DND-41 (cell line): ENCODE data around the gene GOPC.

Source experiments
- ATAC-seq: fragments of 200-7000 bp; cut with Tn5 transposase; 3 replicates; pipeline ENCODE4 v1.9.1; 2021; ENCODE audit warnings: low read depth; ENCODE audit not compliant: insufficient read depth
- DNase-seq: peaks from one replicate; pipeline ENCODE4 v3.0.0-alpha.2; 2020
- H2AFZ ChIP-seq: 2 replicates; pipeline ENCODE4 v1.6.0; 2012; ENCODE audit warnings: low read depth, low read length
- H3K27ac ChIP-seq: 2 replicates; pipeline ENCODE4 v1.5.1; 2012; ENCODE audit warnings: low read length, inconsistent platforms
- H3K27me3 ChIP-seq: fragments of 200-600 bp; sonication (generic); 2 replicates; pipeline ENCODE4 v1.6.0; 2012; ENCODE audit warnings: low read length, mild to moderate bottlenecking, inconsistent platforms; ENCODE audit not compliant: insufficient read depth, poor library complexity
- H3K36me3 ChIP-seq: 2 replicates; pipeline ENCODE4 v1.5.1; 2012; ENCODE audit warnings: low read length, inconsistent platforms; ENCODE audit not compliant: insufficient read depth
- H3K4me1 ChIP-seq: 2 replicates; pipeline ENCODE4 v1.5.1; 2012; ENCODE audit warnings: mild to moderate bottlenecking, low read length; ENCODE audit not compliant: insufficient read depth
- H3K4me2 ChIP-seq: 2 replicates; pipeline ENCODE4 v1.6.0; 2012; ENCODE audit warnings: mild to moderate bottlenecking, moderate library complexity, low read length, inconsistent platforms; ENCODE audit not compliant: insufficient read depth
- H3K4me3 ChIP-seq, 2 experiments: fragments of 200-600 bp in 1 of 2; shearing (Covaris generic) in 1 of 2; 2 replicates each; pipeline ENCODE4 v1.5.1; 2012 to 2016; ENCODE audit warnings: inconsistent platforms in 2 of 2, low read length in 2 of 2, mild to moderate bottlenecking in 2 of 2, low read depth in 1 of 2, moderate library complexity in 1 of 2
- H3K79me2 ChIP-seq: 2 replicates; pipeline ENCODE4 v1.6.0; 2012; ENCODE audit warnings: low read length, inconsistent platforms; ENCODE audit not compliant: insufficient read depth
- H3K9ac ChIP-seq: 2 replicates; pipeline ENCODE4 v1.6.0; 2012; ENCODE audit warnings: low read depth, mild to moderate bottlenecking, inconsistent platforms, low read length, moderate library complexity
- H3K9me3 ChIP-seq: 2 replicates; pipeline ENCODE4 v1.5.1; 2012; ENCODE audit warnings: low read length, moderate library complexity, mild to moderate bottlenecking, inconsistent platforms; ENCODE audit not compliant: insufficient read depth, severe bottlenecking
- H4K20me1 ChIP-seq: 2 replicates; pipeline ENCODE4 v1.6.0; 2012; ENCODE audit warnings: low read length; ENCODE audit not compliant: insufficient read depth
- EZH2 ChIP-seq: IDR thresholded peaks from 3 replicates; pipeline ENCODE4 v1.6.1; 2012; ENCODE audit warnings: borderline replicate concordance, low read depth, mild to moderate bottlenecking, moderate library complexity, low read length, inconsistent platforms; ENCODE audit not compliant: severe bottlenecking
- TF ChIP-seq, protein P1 (sequence below): IDR thresholded peaks from 2 replicates; pipeline ENCODE4 v1.5.1; 2012; ENCODE audit warnings: borderline replicate concordance, low read length, moderate library complexity, mild to moderate bottlenecking; ENCODE audit not compliant: poor library complexity, severe bottlenecking; ENCODE audit errors: extremely low read depth

The GOPC gene

DNA sequence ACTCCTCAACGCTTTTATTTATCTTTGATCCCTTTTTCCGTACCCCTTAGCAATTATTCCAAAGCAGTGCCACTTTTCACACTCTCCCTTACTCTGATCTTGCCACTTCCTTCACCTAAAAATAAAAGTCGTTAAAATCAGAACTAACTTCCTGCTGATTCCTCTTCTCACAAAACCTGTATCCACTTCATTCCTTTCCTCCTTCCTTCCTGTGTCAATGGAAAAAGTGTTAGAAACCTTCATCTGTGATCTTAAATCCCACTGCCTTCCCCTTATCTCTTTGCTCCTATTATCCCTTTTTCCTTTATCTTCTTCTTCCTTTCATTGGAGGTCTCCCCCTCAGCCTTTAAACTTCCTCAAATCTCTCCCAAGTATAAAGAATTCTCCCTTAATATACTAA, 49.2 kb downstream of the GOPC start:
- Histone ChIP-seq H3K4me2 (no peak overlapping the region), H3K9ac (no peak overlapping the region), H3K4me3 (no peak overlapping the region), H2AFZ (no peak overlapping the region), H4K20me1 (no peaks in the 10 kb centered on the region), H3K4me1 (peaks cover 18% of the 10 kb centered on the region), H3K27ac (no peak overlapping the region), H3K27me3 (no peaks in the 10 kb centered on the region), H3K9me3 (no peaks in the 10 kb centered on the region), H3K36me3 (no peaks in the 10 kb centered on the region), H3K79me2 (no peaks in the 10 kb centered on the region)
- ATAC-seq (no peak), DNase-seq (no peak)
- TF ChIP-seq EZH2, result no peak
- TF ChIP-seq, protein P1, sequence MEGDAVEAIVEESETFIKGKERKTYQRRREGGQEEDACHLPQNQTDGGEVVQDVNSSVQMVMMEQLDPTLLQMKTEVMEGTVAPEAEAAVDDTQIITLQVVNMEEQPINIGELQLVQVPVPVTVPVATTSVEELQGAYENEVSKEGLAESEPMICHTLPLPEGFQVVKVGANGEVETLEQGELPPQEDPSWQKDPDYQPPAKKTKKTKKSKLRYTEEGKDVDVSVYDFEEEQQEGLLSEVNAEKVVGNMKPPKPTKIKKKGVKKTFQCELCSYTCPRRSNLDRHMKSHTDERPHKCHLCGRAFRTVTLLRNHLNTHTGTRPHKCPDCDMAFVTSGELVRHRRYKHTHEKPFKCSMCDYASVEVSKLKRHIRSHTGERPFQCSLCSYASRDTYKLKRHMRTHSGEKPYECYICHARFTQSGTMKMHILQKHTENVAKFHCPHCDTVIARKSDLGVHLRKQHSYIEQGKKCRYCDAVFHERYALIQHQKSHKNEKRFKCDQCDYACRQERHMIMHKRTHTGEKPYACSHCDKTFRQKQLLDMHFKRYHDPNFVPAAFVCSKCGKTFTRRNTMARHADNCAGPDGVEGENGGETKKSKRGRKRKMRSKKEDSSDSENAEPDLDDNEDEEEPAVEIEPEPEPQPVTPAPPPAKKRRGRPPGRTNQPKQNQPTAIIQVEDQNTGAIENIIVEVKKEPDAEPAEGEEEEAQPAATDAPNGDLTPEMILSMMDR, result no peak

DNA sequence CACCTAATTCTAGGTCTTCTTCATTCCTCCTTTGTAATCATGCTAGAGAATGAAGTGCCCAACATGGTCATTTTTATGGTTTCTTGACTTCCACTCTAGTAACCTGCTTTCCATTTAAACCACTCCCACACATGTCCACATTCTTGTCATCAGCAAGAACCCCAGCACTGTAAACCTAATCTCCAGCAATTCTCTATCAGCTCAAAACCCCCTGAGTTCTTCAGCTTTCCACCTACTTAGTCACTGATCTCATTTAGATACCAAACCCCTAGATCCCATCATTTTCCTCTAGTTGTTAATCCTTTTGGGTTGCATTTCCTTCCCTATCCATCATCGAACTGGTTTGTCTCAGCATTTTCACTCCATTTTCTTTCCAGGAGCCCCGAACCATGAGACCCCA, 49.7 kb downstream of the GOPC start:
- H3K27ac ChIP-seq, result no peak overlapping the region
- H3K36me3 ChIP-seq, result no peaks in the 10 kb centered on the region
- DNase-seq, result no peak
- no peak for TF ChIP-seq EZH2
- TF ChIP-seq, protein P1, result no peak
- no peak overlapping the region for H3K4me2 ChIP-seq
- H3K9me3 ChIP-seq, result no peaks in the 10 kb centered on the region
- H3K79me2 ChIP-seq, result no peaks in the 10 kb centered on the region
- ATAC-seq, result no peak
- H2AFZ ChIP-seq, result no peak overlapping the region
- no peak overlapping the region for H3K4me3 ChIP-seq
- H4K20me1 ChIP-seq, result no peaks in the 10 kb centered on the region
- no peak overlapping the region for H3K9ac ChIP-seq
- H3K27me3 ChIP-seq, result no peaks in the 10 kb centered on the region
- peaks cover 18% of the 10 kb centered on the region for H3K4me1 ChIP-seq

DNA sequence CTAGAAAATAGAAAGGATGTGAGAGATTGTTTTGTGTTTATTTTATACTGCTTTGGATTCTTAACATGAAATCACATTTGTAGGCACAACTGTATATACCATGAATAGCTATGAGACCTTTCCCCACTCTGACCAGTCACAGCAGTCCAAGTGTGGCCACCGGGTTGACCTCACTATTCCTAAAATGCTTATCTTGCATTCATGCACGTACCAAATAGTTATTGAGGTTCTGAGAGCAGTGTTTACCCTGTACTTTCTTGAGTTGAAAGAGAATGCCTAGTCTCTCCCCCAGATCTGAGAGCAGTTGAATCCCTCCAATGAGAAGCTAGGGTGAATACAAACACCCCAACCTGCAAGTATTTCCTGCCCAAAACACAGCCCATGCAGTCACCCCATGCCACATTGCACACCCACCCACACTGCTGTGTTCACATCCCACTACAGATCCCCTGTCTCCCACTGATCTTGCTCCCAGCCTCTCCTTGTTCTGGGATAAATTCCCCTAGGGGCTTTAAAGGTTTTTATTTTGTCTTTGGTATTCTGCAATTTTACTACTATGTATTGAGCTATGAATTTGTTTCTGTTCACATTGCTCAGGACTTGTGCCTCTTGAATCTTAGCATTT, 51.6 kb downstream of the GOPC start:
- ATAC-seq, result no peak
- TF ChIP-seq, protein P1, result no peak
- TF ChIP-seq EZH2, result no peak
- no peaks in the 10 kb centered on the region for H4K20me1 ChIP-seq

DNA sequence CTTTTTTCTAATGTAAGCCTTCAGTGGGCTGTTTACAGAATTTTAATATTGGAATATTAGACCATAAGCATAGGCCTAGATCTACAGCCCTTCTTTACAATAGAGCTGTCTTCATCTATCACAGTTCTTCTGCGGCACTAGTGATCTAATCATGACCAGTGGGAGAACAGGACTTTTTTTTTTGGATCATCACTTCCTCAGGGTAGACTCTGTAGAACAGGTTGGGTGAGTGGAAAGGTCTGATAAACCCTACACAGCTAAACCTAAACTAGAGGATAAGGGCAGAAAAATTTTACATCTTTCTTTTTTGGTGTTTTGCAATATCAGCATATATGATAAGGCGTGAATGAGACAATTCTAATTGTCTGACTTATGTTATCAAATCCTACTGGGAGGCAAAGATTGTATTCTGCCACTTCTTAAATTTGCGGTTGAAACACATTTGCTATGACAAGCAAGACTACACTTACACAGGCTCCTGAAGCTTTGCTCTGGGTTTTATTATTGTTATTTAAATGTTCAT, 52.2 kb downstream of the GOPC start:
- H3K79me2 ChIP-seq, result no peaks in the 10 kb centered on the region
- H3K4me2 ChIP-seq, result no peak overlapping the region
- TF ChIP-seq, protein P1, result no peak
- no peak for TF ChIP-seq EZH2
- no peaks in the 10 kb centered on the region for H4K20me1 ChIP-seq
- ATAC-seq (no peak), DNase-seq (no peak)
- peaks cover 5% of the 10 kb centered on the region for H3K27me3 ChIP-seq
- H3K4me1 ChIP-seq, result peaks cover 18% of the 10 kb centered on the region
- H3K36me3 ChIP-seq, result no peaks in the 10 kb centered on the region
- no peak overlapping the region for H3K9ac ChIP-seq
- no peak overlapping the region for H3K4me3 ChIP-seq
- no peaks in the 10 kb centered on the region for H3K9me3 ChIP-seq
- no peak overlapping the region for H3K27ac ChIP-seq
- no peak overlapping the region for H2AFZ ChIP-seq

More for the DNA sequence above, 51.6 kb downstream of the GOPC start:
- Histone ChIP-seq H3K36me3 (no peaks in the 10 kb centered on the region), H3K4me2 (no peak overlapping the region), H2AFZ (no peak overlapping the region), H3K9ac (no peak overlapping the region), H3K9me3 (no peaks in the 10 kb centered on the region), H3K27ac (no peak overlapping the region), H3K4me3 (no peak overlapping the region), H3K4me1 (peaks cover 18% of the 10 kb centered on the region), H3K27me3 (peaks cover 3% of the 10 kb centered on the region), H3K79me2 (no peaks in the 10 kb centered on the region)
- no peak for DNase-seq
